ENCODE results near the gene NECTIN1. TPM values are rescaled to one million over a fixed set of nuclear protein-coding genes. Genes with fewer than 3 reads are reported as not detected.

The NECTIN1 gene
- total and polyA plus RNA-seq, 4 donors = 1.3 to 7.1 (median 4.9) TPM

GRCh38 chr11:119669487-119669886, 59.5 kb downstream of the NECTIN1 start:
- DNase-seq (no peak), ATAC-seq (ENCODE audit: low FRiP score) (no peak)
- WGBS, 2 donors = 83 to 85% methylated on average over 5 of the region's 5 CpGs
- H3K27ac ChIP-seq (ENCODE audit: low read depth in 1 of 2, low read length in 2 of 2) = no peak overlapping the region
- H3K4me3 ChIP-seq (ENCODE audit: low read length in 2 of 2) = no peak overlapping the region
- intact Hi-C loops (cut with DNase I) = loop anchor here (5.0 to 10.0 kb wide), 4 partner anchors 58 to 345 kb away; partner anchors contain the start of gene NECTIN1 (in 1 of the 2)
- H3K36me3 ChIP-seq (ENCODE audit: control insufficient read depth in 1 of 2, insufficient read depth in 2 of 2, low read length in 1 of 2) = no peaks in the 10 kb centered on the region
- H3K4me1 ChIP-seq (ENCODE audit: control insufficient read depth in 1 of 2, insufficient read depth in 2 of 2, low read length in 2 of 2) = no peaks in the 10 kb centered on the region
- H3K9me3 ChIP-seq (ENCODE audit: control insufficient read depth, low read length) = no peaks in the 10 kb centered on the region
- H3K27me3 ChIP-seq (ENCODE audit: control insufficient read depth in 1 of 2, insufficient read depth in 2 of 2, low read length in 1 of 2) = no peaks in the 10 kb centered on the region

- Histone ChIP-seq H3K27ac (ENCODE audit: low read depth in 1 of 2, low read length in 2 of 2) (no peak overlapping the region), H3K27me3 (ENCODE audit: control insufficient read depth in 1 of 2, insufficient read depth in 2 of 2, low read length in 1 of 2) (no peaks in the 10 kb centered on the region), H3K9me3 (ENCODE audit: control insufficient read depth, low read length) (no peaks in the 10 kb centered on the region), H3K4me3 (ENCODE audit: low read length in 2 of 2) (no peak overlapping the region), H3K4me1 (ENCODE audit: control insufficient read depth in 1 of 2, insufficient read depth in 2 of 2, low read length in 2 of 2) (no peaks in the 10 kb centered on the region), H3K36me3 (ENCODE audit: control insufficient read depth in 1 of 2, insufficient read depth in 2 of 2, low read length in 1 of 2) (no peaks in the 10 kb centered on the region)
- 86 to 93% methylated on average over 1 of the region's 1 CpG for WGBS, 2 donors
- DNase-seq (no peak), ATAC-seq (ENCODE audit: low FRiP score) (no peak)
- intact Hi-C loops (cut with DNase I) = loop anchor here (5.0 to 10.0 kb wide), 4 partner anchors 59 to 346 kb away; partner anchors contain the start of gene NECTIN1 (in 1 of the 2)
These were observed 60.3 kb downstream of the NECTIN1 start for GRCh38 chr11:119668676-119669075.

- H3K4me1 ChIP-seq (ENCODE audit: control insufficient read depth in 1 of 2, insufficient read depth in 2 of 2, low read length in 2 of 2) = no peaks in the 10 kb centered on the region
- H3K4me3 ChIP-seq (ENCODE audit: low read length in 2 of 2) = no peak overlapping the region
- no peak overlapping the region for H3K27ac ChIP-seq (ENCODE audit: low read depth in 1 of 2, low read length in 2 of 2)
- ATAC-seq (ENCODE audit: low FRiP score) (peak; percentile 91), DNase-seq (peak; percentile 83 to 92)
- H3K27me3 ChIP-seq (ENCODE audit: control insufficient read depth in 1 of 2, insufficient read depth in 2 of 2, low read length in 1 of 2) = no peaks in the 10 kb centered on the region
- 51 to 54% methylated on average over 16 to 17 of the region's 17 CpGs for WGBS, 2 donors
- H3K9me3 ChIP-seq (ENCODE audit: control insufficient read depth, low read length) = no peaks in the 10 kb centered on the region
- no peaks in the 10 kb centered on the region for H3K36me3 ChIP-seq (ENCODE audit: control insufficient read depth in 1 of 2, insufficient read depth in 2 of 2, low read length in 1 of 2)
- intact Hi-C loops (cut with DNase I) = loop anchor here (2.0 to 10.0 kb wide), 5 partner anchors 61 to 442 kb away; partner anchors contain the start of gene NECTIN1 (in 1 of the 2)
These were observed 62.4 kb downstream of the NECTIN1 start for GRCh38 chr11:119666463-119667131.

- no peaks in the 10 kb centered on the region for H3K27me3 ChIP-seq (ENCODE audit: control insufficient read depth in 1 of 2, insufficient read depth in 2 of 2, low read length in 1 of 2)
- H3K4me3 ChIP-seq (ENCODE audit: low read length in 2 of 2) = no peak overlapping the region
- DNase-seq (no peak), ATAC-seq (ENCODE audit: low FRiP score) (no peak)
- WGBS, 2 donors = 80 to 87% methylated on average over 10 of the region's 10 CpGs
- H3K4me1 ChIP-seq (ENCODE audit: control insufficient read depth in 1 of 2, insufficient read depth in 2 of 2, low read length in 2 of 2) = no peaks in the 10 kb centered on the region
- no peaks in the 10 kb centered on the region for H3K36me3 ChIP-seq (ENCODE audit: control insufficient read depth in 1 of 2, insufficient read depth in 2 of 2, low read length in 1 of 2)
- no peaks in the 10 kb centered on the region for H3K9me3 ChIP-seq (ENCODE audit: control insufficient read depth, low read length)
- intact Hi-C loops (cut with DNase I) = loop anchor here (2.0 to 10.0 kb wide), 5 partner anchors 61 to 443 kb away; partner anchors contain the start of gene NECTIN1 (in 1 of the 2)
- no peak overlapping the region for H3K27ac ChIP-seq (ENCODE audit: low read depth in 1 of 2, low read length in 2 of 2)
These were observed 62.9 kb downstream of the NECTIN1 start for GRCh38 chr11:119666061-119666460.

GRCh38 chr11:119664701-119665420, 64.1 kb downstream of the NECTIN1 start:
- no peaks in the 10 kb centered on the region for H3K9me3 ChIP-seq (ENCODE audit: control insufficient read depth, low read length)
- H3K27ac ChIP-seq (ENCODE audit: low read depth in 1 of 2, low read length in 2 of 2) = no peak overlapping the region
- intact Hi-C loops (cut with DNase I) = loop anchor here (5.0 to 10.0 kb wide), 4 partner anchors 62 to 350 kb away; partner anchors contain the start of gene NECTIN1 (in 1 of the 2)
- H3K4me1 ChIP-seq (ENCODE audit: control insufficient read depth in 1 of 2, insufficient read depth in 2 of 2, low read length in 2 of 2) = no peaks in the 10 kb centered on the region
- no peaks in the 10 kb centered on the region for H3K36me3 ChIP-seq (ENCODE audit: control insufficient read depth in 1 of 2, insufficient read depth in 2 of 2, low read length in 1 of 2)
- DNase-seq (no peak), ATAC-seq (ENCODE audit: low FRiP score) (no peak)
- WGBS, 2 donors = 94% methylated on average over 44 of the region's 44 CpGs
- no peak overlapping the region for H3K4me3 ChIP-seq (ENCODE audit: low read length in 2 of 2)
- H3K27me3 ChIP-seq (ENCODE audit: control insufficient read depth in 1 of 2, insufficient read depth in 2 of 2, low read length in 1 of 2) = no peaks in the 10 kb centered on the region

GRCh38 chr11:119664063-119664572, 64.9 kb downstream of the NECTIN1 start:
- H3K27ac ChIP-seq (ENCODE audit: low read depth in 1 of 2, low read length in 2 of 2) = no peak overlapping the region
- H3K4me1 ChIP-seq (ENCODE audit: control insufficient read depth in 1 of 2, insufficient read depth in 2 of 2, low read length in 2 of 2) = no peaks in the 10 kb centered on the region
- no peaks in the 10 kb centered on the region for H3K36me3 ChIP-seq (ENCODE audit: control insufficient read depth in 1 of 2, insufficient read depth in 2 of 2, low read length in 1 of 2)
- intact Hi-C loops (cut with DNase I) = loop anchor here in 1 of 2 donors (10.0 kb wide), 1 partner anchor 351 kb away; no protein-coding TSS in a partner anchor
- 78 to 81% methylated on average over 9 of the region's 9 CpGs for WGBS, 2 donors
- ATAC-seq (ENCODE audit: low FRiP score) (no peak), DNase-seq (no peak)
- no peaks in the 10 kb centered on the region for H3K9me3 ChIP-seq (ENCODE audit: control insufficient read depth, low read length)
- H3K4me3 ChIP-seq (ENCODE audit: low read length in 2 of 2) = no peak overlapping the region
- H3K27me3 ChIP-seq (ENCODE audit: control insufficient read depth in 1 of 2, insufficient read depth in 2 of 2, low read length in 1 of 2) = no peaks in the 10 kb centered on the region

- H3K4me1 ChIP-seq (ENCODE audit: control insufficient read depth in 1 of 2, insufficient read depth in 2 of 2, low read length in 2 of 2) = no peaks in the 10 kb centered on the region
- intact Hi-C loops (cut with DNase I) = loop anchor here in 1 of 2 donors (10.0 kb wide), 1 partner anchor 352 kb away; no protein-coding TSS in a partner anchor
These were observed 65.7 kb downstream of the NECTIN1 start for GRCh38 chr11:119663279-119663678.

GRCh38 chr11:119661226-119661625, 67.8 kb downstream of the NECTIN1 start:
- ATAC-seq (ENCODE audit: low FRiP score) = no peak
- H3K27me3 ChIP-seq (ENCODE audit: control insufficient read depth in 1 of 2, insufficient read depth in 2 of 2, low read length in 1 of 2) = no peaks in the 10 kb centered on the region
- no peaks in the 10 kb centered on the region for H3K9me3 ChIP-seq (ENCODE audit: control insufficient read depth, low read length)
- intact Hi-C loops (cut with DNase I) = loop anchor here in 1 of 2 donors (10.0 kb wide), 1 partner anchor 354 kb away; no protein-coding TSS in a partner anchor
- WGBS, 2 donors = 57 to 65% methylated on average over 4 of the region's 4 CpGs
- H3K27ac ChIP-seq (ENCODE audit: low read depth in 1 of 2, low read length in 2 of 2) = no peak overlapping the region
- no peaks in the 10 kb centered on the region for H3K36me3 ChIP-seq (ENCODE audit: control insufficient read depth in 1 of 2, insufficient read depth in 2 of 2, low read length in 1 of 2)
- no peaks in the 10 kb centered on the region for H3K4me1 ChIP-seq (ENCODE audit: control insufficient read depth in 1 of 2, insufficient read depth in 2 of 2, low read length in 2 of 2)
- DNase-seq = peak in 1 of 2 donors; percentile 21
- no peak overlapping the region for H3K4me3 ChIP-seq (ENCODE audit: low read length in 2 of 2)

More at GRCh38 chr11:119663279-119663678, 65.7 kb downstream of the NECTIN1 start:
- no peak overlapping the region for H3K27ac ChIP-seq (ENCODE audit: low read depth in 1 of 2, low read length in 2 of 2)
- H3K27me3 ChIP-seq (ENCODE audit: control insufficient read depth in 1 of 2, insufficient read depth in 2 of 2, low read length in 1 of 2) = no peaks in the 10 kb centered on the region
- H3K9me3 ChIP-seq (ENCODE audit: control insufficient read depth, low read length) = no peaks in the 10 kb centered on the region
- no peaks in the 10 kb centered on the region for H3K36me3 ChIP-seq (ENCODE audit: control insufficient read depth in 1 of 2, insufficient read depth in 2 of 2, low read length in 1 of 2)
- DNase-seq (no peak), ATAC-seq (ENCODE audit: low FRiP score) (no peak)
- WGBS, 2 donors = 86 to 91% methylated on average over 4 of the region's 4 CpGs
- no peak overlapping the region for H3K4me3 ChIP-seq (ENCODE audit: low read length in 2 of 2)

Measured in aorta (tissue), 5 donors.